Glutamatergic neuron (in vitro differentiated cells): Measurements from ENCODE around the gene NCF2. TPM values are rescaled to one million over a fixed set of nuclear protein-coding genes. Genes with fewer than 3 reads are reported as not detected.

ENCODE experiments used
- DNase-seq: peaks from one replicate; pipeline ENCODE4 v3.0.0; 2022
- H3K27ac Mint-ChIP-seq: one replicate; pipeline ENCODE4 v1.8.0; 2020; ENCODE audit warnings: mild to moderate bottlenecking, mixed read lengths, inconsistent platforms; ENCODE audit not compliant: unreplicated experiment
- H3K27me3 Mint-ChIP-seq: one replicate; pipeline ENCODE4 v1.8.0; 2020; ENCODE audit warnings: mild to moderate bottlenecking, moderate library complexity, mixed read lengths, inconsistent platforms; ENCODE audit not compliant: unreplicated experiment
- H3K36me3 Mint-ChIP-seq: one replicate; pipeline ENCODE4 v1.8.0; 2020; ENCODE audit warnings: mild to moderate bottlenecking, mixed read lengths, inconsistent platforms; ENCODE audit not compliant: unreplicated experiment
- H3K4me1 Mint-ChIP-seq: one replicate; pipeline ENCODE4 v1.8.0; 2020; ENCODE audit warnings: mild to moderate bottlenecking, low read depth, mixed read lengths, inconsistent platforms; ENCODE audit not compliant: unreplicated experiment
- H3K4me3 Mint-ChIP-seq: one replicate; pipeline ENCODE4 v1.8.0; 2020; ENCODE audit warnings: mild to moderate bottlenecking, mixed read lengths, inconsistent platforms; ENCODE audit not compliant: unreplicated experiment
- H3K9me3 Mint-ChIP-seq: one replicate; pipeline ENCODE4 v1.8.0; 2020; ENCODE audit warnings: mild to moderate bottlenecking, moderate library complexity, mixed read lengths, inconsistent platforms; ENCODE audit not compliant: unreplicated experiment
- total RNA-seq: library from RNA; stranded (reverse); fragmentation: NEBNext Ultra II Directional; extraction: Animal tissue kit (Norgen Biotek cat#: 25700); gene quantifications from one replicate; pipeline ENCODE4 v1.2.1, GENCODE V29; 2021; ENCODE audit not compliant: unreplicated experiment
- TF ChIP-seq, protein P1 (sequence below): fragments of 200-600 bp; sonication (generic); IDR thresholded peaks from one replicate; pipeline ENCODE4 v1.5.0; 2021; ENCODE audit not compliant: partially characterized antibody, unreplicated experiment

The NCF2 gene
- total RNA-seq, 1 donor from 2014 or later = not detected

DNA sequence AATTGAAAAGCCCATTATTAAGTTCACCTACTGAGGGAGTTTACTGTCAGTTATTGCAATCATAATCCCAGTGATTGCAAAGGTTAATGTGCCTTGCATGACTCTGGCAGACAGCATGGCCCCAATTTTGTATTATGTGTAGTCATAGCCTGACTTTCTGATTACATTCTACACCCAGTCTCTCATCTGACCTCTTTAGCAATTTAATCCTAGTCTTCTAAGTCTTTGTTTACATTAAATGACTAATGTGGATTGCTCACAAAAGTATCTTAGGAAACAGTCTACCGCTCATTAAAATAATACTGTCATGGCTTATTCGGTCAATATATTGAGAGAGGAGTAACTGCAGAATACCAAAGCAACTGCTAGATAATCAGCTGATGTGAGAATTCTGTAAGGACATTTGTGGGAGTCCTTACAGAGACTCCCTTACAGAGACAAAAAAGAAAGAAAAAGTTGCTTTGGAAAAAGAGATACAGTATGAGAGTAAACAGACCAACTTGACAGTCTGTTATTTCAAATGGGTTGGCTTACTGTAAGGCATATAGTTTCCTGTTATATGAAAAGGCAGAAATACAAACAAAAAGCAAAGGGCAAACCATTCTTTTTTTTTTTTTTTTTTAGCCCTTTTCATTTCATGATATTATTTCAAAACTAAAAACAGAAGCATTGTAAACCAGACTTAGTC is 75.1 kb downstream of the NCF2 start:
- H3K27me3 Mint-ChIP-seq = no peaks in the 10 kb centered on the region
- TF ChIP-seq, protein P1, sequence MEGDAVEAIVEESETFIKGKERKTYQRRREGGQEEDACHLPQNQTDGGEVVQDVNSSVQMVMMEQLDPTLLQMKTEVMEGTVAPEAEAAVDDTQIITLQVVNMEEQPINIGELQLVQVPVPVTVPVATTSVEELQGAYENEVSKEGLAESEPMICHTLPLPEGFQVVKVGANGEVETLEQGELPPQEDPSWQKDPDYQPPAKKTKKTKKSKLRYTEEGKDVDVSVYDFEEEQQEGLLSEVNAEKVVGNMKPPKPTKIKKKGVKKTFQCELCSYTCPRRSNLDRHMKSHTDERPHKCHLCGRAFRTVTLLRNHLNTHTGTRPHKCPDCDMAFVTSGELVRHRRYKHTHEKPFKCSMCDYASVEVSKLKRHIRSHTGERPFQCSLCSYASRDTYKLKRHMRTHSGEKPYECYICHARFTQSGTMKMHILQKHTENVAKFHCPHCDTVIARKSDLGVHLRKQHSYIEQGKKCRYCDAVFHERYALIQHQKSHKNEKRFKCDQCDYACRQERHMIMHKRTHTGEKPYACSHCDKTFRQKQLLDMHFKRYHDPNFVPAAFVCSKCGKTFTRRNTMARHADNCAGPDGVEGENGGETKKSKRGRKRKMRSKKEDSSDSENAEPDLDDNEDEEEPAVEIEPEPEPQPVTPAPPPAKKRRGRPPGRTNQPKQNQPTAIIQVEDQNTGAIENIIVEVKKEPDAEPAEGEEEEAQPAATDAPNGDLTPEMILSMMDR = no peak
- no peak overlapping the region for H3K27ac Mint-ChIP-seq
- no peaks in the 10 kb centered on the region for H3K9me3 Mint-ChIP-seq
- no peak for DNase-seq
- no peak overlapping the region for H3K4me3 Mint-ChIP-seq
- H3K4me1 Mint-ChIP-seq = peaks cover 6% of the 10 kb centered on the region
- H3K36me3 Mint-ChIP-seq = no peaks in the 10 kb centered on the region

DNA sequence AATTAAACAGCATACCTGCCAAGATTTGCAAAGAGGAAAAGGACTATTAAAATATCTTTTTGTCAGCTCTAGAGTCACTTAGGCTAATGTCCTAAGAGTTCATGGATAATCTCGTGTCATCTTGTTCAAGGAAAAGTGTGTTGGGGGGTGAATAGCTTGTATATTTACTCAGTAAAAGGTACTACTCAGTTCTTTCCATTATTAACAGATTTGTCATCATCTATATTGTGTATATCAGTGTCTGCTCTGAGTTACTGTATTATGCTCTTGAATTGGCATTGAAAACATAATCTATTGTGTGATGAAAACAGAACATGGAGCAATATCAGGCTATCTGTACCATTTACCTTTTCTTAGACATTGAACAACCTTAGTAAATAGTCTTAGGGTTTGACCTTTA is 76.0 kb downstream of the NCF2 start:
- Mint-ChIP-seq H3K4me1 (peaks cover 6% of the 10 kb centered on the region), H3K4me3 (no peak overlapping the region), H3K9me3 (no peaks in the 10 kb centered on the region), H3K36me3 (no peaks in the 10 kb centered on the region), H3K27ac (no peak overlapping the region), H3K27me3 (no peaks in the 10 kb centered on the region)
- no peak for DNase-seq
- TF ChIP-seq, protein P1 = no peak

DNA sequence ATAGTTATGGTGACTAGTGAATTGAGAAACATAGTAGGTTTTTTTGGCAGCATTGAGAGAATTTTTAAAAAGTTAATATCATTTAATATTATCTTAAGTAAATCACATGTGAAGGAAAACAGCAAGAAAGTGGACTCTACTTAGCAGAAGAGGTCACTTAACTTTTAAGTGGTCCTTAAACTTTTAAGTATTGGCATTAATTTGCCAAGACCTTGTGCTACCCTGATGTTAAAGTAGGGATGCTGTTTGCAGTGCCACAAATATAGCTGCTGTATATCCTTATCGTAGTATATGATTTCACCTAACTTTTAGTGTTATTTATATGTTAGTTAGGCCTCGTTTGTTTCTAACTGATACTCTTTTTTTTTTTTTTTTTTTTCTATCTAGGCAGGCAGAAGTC is 77.8 kb downstream of the NCF2 start:
- Mint-ChIP-seq H3K27me3 (no peaks in the 10 kb centered on the region), H3K4me1 (peaks cover 6% of the 10 kb centered on the region), H3K27ac (no peak overlapping the region), H3K36me3 (no peaks in the 10 kb centered on the region), H3K4me3 (no peak overlapping the region), H3K9me3 (no peaks in the 10 kb centered on the region)
- DNase-seq = no peak
- TF ChIP-seq, protein P1 = no peak

GRCh38 chr1:183508694-183509093 is 81.6 kb downstream of the NCF2 start:
- Mint-ChIP-seq H3K27me3 (no peaks in the 10 kb centered on the region), H3K4me1 (peaks cover 6% of the 10 kb centered on the region), H3K27ac (no peak overlapping the region), H3K36me3 (no peaks in the 10 kb centered on the region), H3K9me3 (peaks cover 2% of the 10 kb centered on the region), H3K4me3 (no peak overlapping the region)
- no peak for DNase-seq
- TF ChIP-seq, protein P1 = no peak

DNA sequence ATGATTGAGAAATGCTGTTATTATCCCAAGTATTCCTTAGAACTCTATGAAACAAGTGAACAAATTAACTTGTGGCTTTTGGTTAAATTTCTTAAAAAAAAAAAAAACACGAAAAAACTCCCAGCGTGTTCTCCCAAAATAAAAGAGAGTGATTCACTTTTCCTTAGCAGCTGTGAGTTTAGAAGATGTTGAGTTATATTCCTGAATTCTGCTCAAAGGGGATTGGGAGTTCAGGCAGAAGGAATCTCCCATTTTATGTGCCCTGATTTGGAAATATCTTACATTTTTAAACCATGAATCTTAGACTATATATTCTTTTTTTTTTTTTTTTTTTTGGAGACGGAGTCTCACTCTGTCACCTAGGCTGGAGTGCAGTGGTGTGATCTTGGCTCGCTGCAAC is 83.7 kb downstream of the NCF2 start:
- no peaks in the 10 kb centered on the region for H3K27me3 Mint-ChIP-seq
- no peak overlapping the region for H3K27ac Mint-ChIP-seq
- TF ChIP-seq, protein P1 = no peak
- H3K9me3 Mint-ChIP-seq = peaks cover 2% of the 10 kb centered on the region
- H3K4me1 Mint-ChIP-seq = peaks cover 6% of the 10 kb centered on the region
- H3K36me3 Mint-ChIP-seq = no peaks in the 10 kb centered on the region
- DNase-seq = no peak
- no peak overlapping the region for H3K4me3 Mint-ChIP-seq
